Nephron (organoid): ENCODE data around the gene ARID3C.

Experiments
- H3K27ac Mint-ChIP-seq, 3 experiments: 2 replicates each; pipeline ENCODE4 v1.8.0; 2020; ENCODE audit warnings: mixed read lengths in 3 of 3, mild to moderate bottlenecking in 2 of 3, moderate library complexity in 1 of 3
- H3K27me3 Mint-ChIP-seq: 2 replicates; pipeline ENCODE4 v1.8.0; 2021; ENCODE audit warnings: low read depth, mild to moderate bottlenecking, moderate library complexity, mixed read lengths
- H3K36me3 Mint-ChIP-seq: 2 replicates; pipeline ENCODE4 v1.8.0; 2020; ENCODE audit warnings: low read depth, mixed read lengths
- H3K4me1 Mint-ChIP-seq: 2 replicates; pipeline ENCODE4 v1.8.0; 2020; ENCODE audit warnings: mixed read lengths
- H3K4me3 Mint-ChIP-seq, 3 experiments: 2 replicates each; pipeline ENCODE4 v1.8.0; 2020; ENCODE audit warnings: mild to moderate bottlenecking in 3 of 3, mixed read lengths in 3 of 3, moderate library complexity in 2 of 3
- H3K9me3 Mint-ChIP-seq: 2 replicates; pipeline ENCODE4 v1.8.0; 2020; ENCODE audit warnings: mixed read lengths
- TF ChIP-seq, protein P1 (sequence below), 3 experiments: fragments of 200-600 bp; sonication (generic); IDR thresholded peaks; one replicate each; pipeline ENCODE4 v1.5.0; 2021; ENCODE audit warnings: antibody characterized with exemption in 3 of 3; ENCODE audit not compliant: unreplicated experiment in 3 of 3

ARID3C gene

DNA sequence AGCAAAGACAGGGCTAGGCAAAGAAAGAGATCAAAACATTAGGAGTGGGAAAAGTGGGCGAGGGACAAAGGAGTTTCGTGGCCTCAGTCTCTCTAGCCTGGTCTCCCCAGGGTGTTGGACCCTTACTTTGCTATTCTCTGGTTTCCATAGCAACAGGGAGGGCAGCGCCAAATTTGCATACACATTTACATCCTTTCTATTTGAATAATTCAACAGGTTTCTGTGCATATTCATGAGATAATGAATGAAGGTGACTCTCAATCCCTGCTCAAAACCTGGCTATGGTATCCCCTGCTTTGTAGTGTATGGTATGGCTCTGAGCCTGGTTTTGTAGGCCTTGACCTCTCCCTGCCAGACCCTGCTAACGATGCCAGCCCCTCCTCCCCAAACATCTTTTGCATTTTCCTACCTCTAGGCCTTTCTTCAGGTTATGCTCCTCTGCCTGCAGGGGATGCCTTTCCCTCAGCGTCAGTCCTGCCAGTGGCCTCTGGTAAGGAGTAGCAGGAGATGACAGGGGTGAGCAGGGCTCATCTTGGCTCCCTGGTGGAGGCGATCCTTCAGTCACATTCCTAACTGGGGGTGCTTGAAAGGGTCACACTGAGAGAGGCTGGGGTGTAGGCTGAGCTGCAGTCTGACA is 26.8 kb downstream of the ARID3C start:
- Mint-ChIP-seq H3K27ac (no peak overlapping the region), H3K4me1 (peaks cover 12% of the 10 kb centered on the region), H3K9me3 (no peaks in the 10 kb centered on the region), H3K36me3 (no peaks in the 10 kb centered on the region), H3K4me3 (no peak overlapping the region), H3K27me3 (peaks cover 20% of the 10 kb centered on the region)
- TF ChIP-seq, protein P1, sequence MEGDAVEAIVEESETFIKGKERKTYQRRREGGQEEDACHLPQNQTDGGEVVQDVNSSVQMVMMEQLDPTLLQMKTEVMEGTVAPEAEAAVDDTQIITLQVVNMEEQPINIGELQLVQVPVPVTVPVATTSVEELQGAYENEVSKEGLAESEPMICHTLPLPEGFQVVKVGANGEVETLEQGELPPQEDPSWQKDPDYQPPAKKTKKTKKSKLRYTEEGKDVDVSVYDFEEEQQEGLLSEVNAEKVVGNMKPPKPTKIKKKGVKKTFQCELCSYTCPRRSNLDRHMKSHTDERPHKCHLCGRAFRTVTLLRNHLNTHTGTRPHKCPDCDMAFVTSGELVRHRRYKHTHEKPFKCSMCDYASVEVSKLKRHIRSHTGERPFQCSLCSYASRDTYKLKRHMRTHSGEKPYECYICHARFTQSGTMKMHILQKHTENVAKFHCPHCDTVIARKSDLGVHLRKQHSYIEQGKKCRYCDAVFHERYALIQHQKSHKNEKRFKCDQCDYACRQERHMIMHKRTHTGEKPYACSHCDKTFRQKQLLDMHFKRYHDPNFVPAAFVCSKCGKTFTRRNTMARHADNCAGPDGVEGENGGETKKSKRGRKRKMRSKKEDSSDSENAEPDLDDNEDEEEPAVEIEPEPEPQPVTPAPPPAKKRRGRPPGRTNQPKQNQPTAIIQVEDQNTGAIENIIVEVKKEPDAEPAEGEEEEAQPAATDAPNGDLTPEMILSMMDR (IDR thresholded peaks at IDR 0.05; ENCODE audit: unreplicated experiment in 3 of 3) = no peak

DNA sequence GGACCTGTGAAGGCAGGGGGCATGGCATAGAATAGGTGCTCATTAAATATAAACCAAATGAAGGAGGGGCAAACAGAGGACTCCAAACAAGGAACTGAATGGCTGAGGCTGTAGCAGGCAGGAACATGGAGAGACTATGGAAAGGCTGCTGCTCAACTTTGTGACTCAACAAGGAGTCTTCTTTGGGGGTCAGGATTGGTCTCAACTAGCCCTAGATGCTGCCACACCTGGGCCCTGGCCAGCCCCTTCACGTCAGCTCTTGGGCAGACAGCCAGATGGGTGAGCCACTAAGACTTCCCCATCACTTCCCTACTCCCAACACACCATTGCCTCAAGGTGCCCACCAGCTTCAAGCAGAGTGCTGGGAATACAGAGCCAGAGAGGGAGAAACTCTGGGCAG is 28.0 kb downstream of the ARID3C start:
- no peak overlapping the region for H3K4me3 Mint-ChIP-seq
- TF ChIP-seq, protein P1 (IDR thresholded peaks at IDR 0.05; ENCODE audit: unreplicated experiment in 3 of 3) = no peak
- peaks cover 12% of the 10 kb centered on the region for H3K4me1 Mint-ChIP-seq
- peaks cover 25% of the 10 kb centered on the region for H3K27me3 Mint-ChIP-seq
- no peaks in the 10 kb centered on the region for H3K36me3 Mint-ChIP-seq
- H3K9me3 Mint-ChIP-seq = no peaks in the 10 kb centered on the region
- H3K27ac Mint-ChIP-seq = no peak overlapping the region

DNA sequence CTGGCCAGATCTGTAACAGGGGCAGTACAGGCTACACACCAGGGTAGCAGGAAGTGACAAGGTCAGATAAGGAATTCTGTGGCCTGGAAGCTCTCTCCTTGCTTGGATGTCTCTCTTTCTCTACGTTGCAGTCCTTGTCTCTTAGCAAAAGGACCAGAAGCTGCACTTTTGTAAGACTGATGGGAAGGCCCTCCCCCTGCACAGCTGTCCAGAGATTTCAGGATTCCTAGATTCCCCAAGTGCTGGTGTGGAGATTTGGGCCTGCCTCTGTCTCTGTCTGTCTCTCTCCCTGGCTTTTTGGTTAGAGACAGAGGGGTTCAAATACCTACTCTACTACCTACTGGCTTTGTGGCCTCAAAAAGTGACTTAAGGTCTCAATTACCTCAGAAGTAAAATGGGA is 29.3 kb downstream of the ARID3C start:
- peaks cover 31% of the 10 kb centered on the region for H3K27me3 Mint-ChIP-seq
- H3K4me1 Mint-ChIP-seq = peaks cover 12% of the 10 kb centered on the region
- H3K36me3 Mint-ChIP-seq = no peaks in the 10 kb centered on the region
- H3K9me3 Mint-ChIP-seq = no peaks in the 10 kb centered on the region
- TF ChIP-seq, protein P1 (IDR thresholded peaks at IDR 0.05; ENCODE audit: unreplicated experiment in 3 of 3) = no peak
- no peak overlapping the region for H3K27ac Mint-ChIP-seq
- H3K4me3 Mint-ChIP-seq = no peak overlapping the region

DNA sequence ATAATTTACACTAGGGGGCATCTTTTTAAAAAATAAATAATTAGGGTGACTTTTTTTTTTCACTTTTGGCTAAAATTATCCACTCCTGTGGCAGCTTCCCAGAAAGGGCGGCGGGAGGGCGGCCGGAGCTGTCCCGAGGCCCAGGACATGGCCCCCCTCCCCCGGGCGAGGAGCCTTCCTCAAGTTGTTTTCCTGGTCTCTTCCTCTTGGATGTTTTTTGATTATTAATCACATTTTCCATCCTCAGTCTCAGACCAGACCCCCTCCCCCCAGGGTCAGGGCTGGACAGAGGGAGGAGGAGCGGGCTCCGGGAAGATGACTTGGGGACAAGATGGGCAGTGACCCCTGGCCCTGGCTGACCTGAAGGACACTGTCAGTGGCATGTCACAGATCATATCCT is 34.7 kb downstream of the ARID3C start:
- H3K27me3 Mint-ChIP-seq = peaks cover 63% of the 10 kb centered on the region
- H3K4me3 Mint-ChIP-seq = no peak overlapping the region
- no peaks in the 10 kb centered on the region for H3K36me3 Mint-ChIP-seq
- no peaks in the 10 kb centered on the region for H3K9me3 Mint-ChIP-seq
- TF ChIP-seq, protein P1 (IDR thresholded peaks at IDR 0.05; ENCODE audit: unreplicated experiment in 3 of 3) = no peak
- H3K4me1 Mint-ChIP-seq = peaks cover 20% of the 10 kb centered on the region
- H3K27ac Mint-ChIP-seq = no peak overlapping the region

DNA sequence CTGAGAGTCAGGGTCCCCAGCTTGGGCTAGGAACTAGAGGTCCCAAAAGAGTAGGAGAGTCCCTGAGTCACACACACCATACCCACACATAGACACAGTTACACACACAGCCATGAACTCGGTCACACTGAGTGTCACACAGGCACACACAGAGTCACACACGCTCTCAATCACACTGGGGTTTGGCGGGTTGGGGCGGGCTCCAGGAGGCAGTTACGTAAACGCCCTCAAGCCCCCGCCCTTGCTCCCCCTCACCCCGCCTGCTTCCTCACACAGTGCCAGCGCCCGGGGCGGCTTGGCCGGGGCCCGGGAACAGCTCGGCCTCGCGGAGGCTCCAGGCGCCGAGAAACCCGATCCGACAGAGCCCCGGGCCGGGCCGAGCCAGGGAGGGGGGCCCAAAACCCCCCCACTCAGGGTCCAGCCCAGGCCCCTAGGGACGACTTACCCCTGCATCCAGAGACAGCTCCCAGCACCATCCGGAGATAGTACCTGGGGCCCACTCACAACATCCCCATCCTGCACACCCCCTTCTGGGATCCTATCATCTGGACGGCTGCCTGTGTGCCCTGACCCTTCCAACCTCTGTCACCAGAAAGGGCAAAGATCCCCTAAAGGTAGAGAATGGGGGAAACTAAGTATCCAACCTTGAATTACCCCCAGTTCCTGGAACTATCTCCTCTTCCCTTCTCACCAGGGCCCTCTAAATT is 35.8 kb downstream of the ARID3C start:
- H3K9me3 Mint-ChIP-seq = no peaks in the 10 kb centered on the region
- H3K36me3 Mint-ChIP-seq = no peaks in the 10 kb centered on the region
- peak overlapping the region; percentile 33 to 92 (median 75) for H3K4me3 Mint-ChIP-seq
- TF ChIP-seq, protein P1 (IDR thresholded peaks at IDR 0.05; ENCODE audit: unreplicated experiment in 3 of 3) = no peak
- H3K4me1 Mint-ChIP-seq = peaks cover 28% of the 10 kb centered on the region
- peak overlapping the region in 1 of 3 experiments; percentile 38 for H3K27ac Mint-ChIP-seq
- H3K27me3 Mint-ChIP-seq = peaks cover 73% of the 10 kb centered on the region
